ENCODE results near the gene UNC45A. TPM values are rescaled to one million over a fixed set of nuclear protein-coding genes. Genes with fewer than 3 reads are reported as not detected.

Gene UNC45A
- total and polyA plus RNA-seq, 2 of the 4 experiments (the other 2 are of a cell fraction) = 68.9 to 100 TPM

GRCh38 chr15:90917569-90917968 lies 17.5 kb upstream of the UNC45A start:
- no peak overlapping the region for H2AK5ac ChIP-seq (ENCODE audit: low read depth, low read length)

More at GRCh38 chr15:90917569-90917968, 17.5 kb upstream of the UNC45A start:
- H3K4me3 ChIP-seq (ENCODE audit: insufficient read depth, low read depth, low read length) = no peak overlapping the region
- ATAC-seq (ENCODE audit: low read depth) = no peak
- H3K4me2 ChIP-seq (ENCODE audit: low read depth, low read length) = no peak overlapping the region
- H2BK15ac ChIP-seq (ENCODE audit: low read depth, low read length) = no peak overlapping the region
- TF ChIP-seq FOS (IDR thresholded peaks at IDR 0.05; ENCODE audit: low read depth, low read length) = no peak
- TF ChIP-seq CTCF (conservative IDR thresholded peaks at IDR 0.05; ENCODE audit: low read depth, low read length) = no peak
- no peak for TF ChIP-seq CHD1 (IDR thresholded peaks at IDR 0.05; ENCODE audit: low read depth, low read length)
- no peak for TF ChIP-seq POLR2A (IDR thresholded peaks at IDR 0.05; ENCODE audit: low read depth, low read length)
- TF ChIP-seq CEBPB (IDR thresholded peaks at IDR 0.05; ENCODE audit: low read depth, low read length) = no peak
- no peak for TF ChIP-seq RCOR1 (IDR thresholded peaks at IDR 0.05; ENCODE audit: insufficient replicate concordance, low read length)
- no peak for TF ChIP-seq NFE2L2 (IDR thresholded peaks at IDR 0.05; ENCODE audit: low read depth, low read length)
- no peak for TF ChIP-seq SMC3 (IDR thresholded peaks at IDR 0.05; ENCODE audit: low read depth, low read length)
- TF ChIP-seq, protein P1, sequence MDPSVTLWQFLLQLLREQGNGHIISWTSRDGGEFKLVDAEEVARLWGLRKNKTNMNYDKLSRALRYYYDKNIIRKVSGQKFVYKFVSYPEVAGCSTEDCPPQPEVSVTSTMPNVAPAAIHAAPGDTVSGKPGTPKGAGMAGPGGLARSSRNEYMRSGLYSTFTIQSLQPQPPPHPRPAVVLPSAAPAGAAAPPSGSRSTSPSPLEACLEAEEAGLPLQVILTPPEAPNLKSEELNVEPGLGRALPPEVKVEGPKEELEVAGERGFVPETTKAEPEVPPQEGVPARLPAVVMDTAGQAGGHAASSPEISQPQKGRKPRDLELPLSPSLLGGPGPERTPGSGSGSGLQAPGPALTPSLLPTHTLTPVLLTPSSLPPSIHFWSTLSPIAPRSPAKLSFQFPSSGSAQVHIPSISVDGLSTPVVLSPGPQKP (IDR thresholded peaks at IDR 0.05; ENCODE audit: borderline replicate concordance, low read depth, low read length) = no peak
- no peak for TF ChIP-seq BHLHE40 (IDR thresholded peaks at IDR 0.05; ENCODE audit: low read depth, low read length)
- TF ChIP-seq MAZ (IDR thresholded peaks at IDR 0.05; ENCODE audit: borderline replicate concordance, low read depth, low read length) = no peak
- TF ChIP-seq, protein P2, sequence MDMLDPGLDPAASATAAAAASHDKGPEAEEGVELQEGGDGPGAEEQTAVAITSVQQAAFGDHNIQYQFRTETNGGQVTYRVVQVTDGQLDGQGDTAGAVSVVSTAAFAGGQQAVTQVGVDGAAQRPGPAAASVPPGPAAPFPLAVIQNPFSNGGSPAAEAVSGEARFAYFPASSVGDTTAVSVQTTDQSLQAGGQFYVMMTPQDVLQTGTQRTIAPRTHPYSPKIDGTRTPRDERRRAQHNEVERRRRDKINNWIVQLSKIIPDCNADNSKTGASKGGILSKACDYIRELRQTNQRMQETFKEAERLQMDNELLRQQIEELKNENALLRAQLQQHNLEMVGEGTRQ (IDR thresholded peaks at IDR 0.05; ENCODE audit: low read depth, low read length) = no peak
- no peak for TF ChIP-seq MAFK (IDR thresholded peaks at IDR 0.05; ENCODE audit: low read depth, low read length)
- TF ChIP-seq RFX5 (IDR thresholded peaks at IDR 0.05; ENCODE audit: low read depth, low read length) = no peak
- no TSS peak for BruUV-seq (replicated peaks)
- H4K20me1 ChIP-seq (ENCODE audit: insufficient read depth, low read length) = no peaks in the 10 kb centered on the region
- dilution Hi-C loops (cut with HindIII; ENCODE audit: low sequenced_read_pairs, unreplicated experiment) (no loop called here), intact Hi-C loops (cut with micrococcal nuclease) (no loop called here), in situ Hi-C loops (cut with MboI; ENCODE audit: low sequenced_read_pairs) (no loop called here)
- H3K56ac ChIP-seq (ENCODE audit: extremely low read depth, insufficient read depth, low read length) = no peak overlapping the region
- no peak for DNase-seq
- H3K79me1 ChIP-seq (ENCODE audit: low read depth in 1 of 2, low read length in 2 of 2) = no peaks in the 10 kb centered on the region
- no peak overlapping the region for H2BK5ac ChIP-seq (ENCODE audit: low read depth, low read length, poor library complexity, severe bottlenecking)
- H3K4me1 ChIP-seq (ENCODE audit: control insufficient read depth, insufficient read depth, low read length) = peaks cover 10% of the 10 kb centered on the region; the same call in 1 of the 2 replicates
- H2AK9ac ChIP-seq (replicated peaks; ENCODE audit: low read depth, low read length, poor library complexity) = no peak overlapping the region
- no peak overlapping the region for H3K27ac ChIP-seq (ENCODE audit: insufficient read depth, low read length)
- H2BK120ac ChIP-seq (ENCODE audit: low read depth, low read length) = no peak overlapping the region
- no peak overlapping the region for H3K18ac ChIP-seq (ENCODE audit: low read depth, low read length)
- H2BK20ac ChIP-seq (ENCODE audit: low read depth, low read length) = no peak overlapping the region
- 97% methylated on average over 10 of the region's 12 CpGs; no CpG with 5 or more reads in 1 of the 2 experiments for WGBS, 2 experiments (ENCODE audit: extremely low coverage in 2 of 2, insufficient read length in 1 of 2)
- H2AFZ ChIP-seq (replicated peaks; ENCODE audit: low read length, poor library complexity) = no peak overlapping the region
- H3K14ac ChIP-seq (replicated peaks; ENCODE audit: low read depth, low read length) = no peak overlapping the region
- ChIA-PET POLR2A (ENCODE audit: unreplicated experiment) (no interaction called here), CTCF (no interaction called here)
- no peak overlapping the region for H4K91ac ChIP-seq (ENCODE audit: insufficient read depth, low read depth, low read length)
- H3K9me3 ChIP-seq (ENCODE audit: control insufficient read depth, insufficient read depth, low read length) = no peaks in the 10 kb centered on the region
- H3K9me1 ChIP-seq (ENCODE audit: insufficient read depth, low read length) = peaks cover 3% of the 10 kb centered on the region; the same call in 1 of the 2 replicates
- no peak overlapping the region for H4K8ac ChIP-seq (ENCODE audit: low read depth in 2 of 2, low read length in 2 of 2)
- H3K4ac ChIP-seq (ENCODE audit: low read depth, low read length) = no peak overlapping the region
- H3K36me3 ChIP-seq (ENCODE audit: control insufficient read depth, insufficient read depth, low read length) = peaks cover 35% of the 10 kb centered on the region
- H4K5ac ChIP-seq (ENCODE audit: low read depth, low read length) = no peak overlapping the region
- H3K23ac ChIP-seq (ENCODE audit: low read depth, low read length) = no peak overlapping the region
- no peaks in the 10 kb centered on the region for H3K27me3 ChIP-seq (ENCODE audit: control insufficient read depth, insufficient read depth, low read length)
- no peak overlapping the region for H3K9ac ChIP-seq (ENCODE audit: low read depth, low read length)

Data from IMR-90 (cell line).